Neural progenitor cell (in vitro differentiated cells): ENCODE measurements around the gene RUVBL2. TPM values are rescaled to one million over a fixed set of nuclear protein-coding genes. Genes with fewer than 3 reads are reported as not detected.

Source experiments
- DNase-seq: peaks from one replicate; pipeline ENCODE4 v3.0.0-alpha.2; 2016; ENCODE audit warnings: low spot score
- H2AFZ ChIP-seq: fragments of 200-600 bp; sonication (generic); replicated peaks from 2 replicates; pipeline ENCODE4 v1.6.1; 2016; ENCODE audit warnings: antibody characterized with exemption
- H3F3A ChIP-seq: fragments of 200-600 bp; sonication (generic); 2 replicates; pipeline ENCODE4 v1.6.1; 2016; ENCODE audit warnings: antibody characterized with exemption, low read depth
- H3K27ac ChIP-seq: fragments of 200-600 bp; sonication (generic); 2 replicates; pipeline ENCODE4 v1.5.1; 2016; ENCODE audit warnings: mild to moderate bottlenecking
- H3K27me3 ChIP-seq: fragments of 200-600 bp; sonication (generic); 2 replicates; pipeline ENCODE4 v1.6.1; 2016; ENCODE audit warnings: mild to moderate bottlenecking, moderate library complexity
- H3K36me3 ChIP-seq: fragments of 200-600 bp; sonication (generic); 2 replicates; pipeline ENCODE4 v1.5.1; 2016
- H3K4me1 ChIP-seq: fragments of 200-600 bp; sonication (generic); 2 replicates; pipeline ENCODE4 v1.6.1; 2016; ENCODE audit warnings: mixed run types
- H3K4me2 ChIP-seq: fragments of 200-600 bp; sonication (generic); 2 replicates; pipeline ENCODE4 v1.6.1; 2016
- H3K4me3 ChIP-seq: fragments of 200-600 bp; sonication (generic); 2 replicates; pipeline ENCODE4 v1.5.1; 2016
- H3K79me2 ChIP-seq: fragments of 200-600 bp; sonication (generic); 2 replicates; pipeline ENCODE4 v1.6.1; 2016; ENCODE audit warnings: low read depth
- H3K9ac ChIP-seq: fragments of 200-600 bp; sonication (generic); 2 replicates; pipeline ENCODE4 v1.6.1; 2016
- H3K9me3 ChIP-seq: fragments of 200-600 bp; sonication (generic); 2 replicates; pipeline ENCODE4 v1.5.1; 2016; ENCODE audit warnings: low read depth
- H4K20me1 ChIP-seq: fragments of 200-600 bp; sonication (generic); 2 replicates; pipeline ENCODE4 v1.6.1; 2016; ENCODE audit warnings: low read depth
- H3K27ac Mint-ChIP-seq: 3 replicates; pipeline ENCODE4 v1.8.0; 2021; ENCODE audit warnings: mixed read lengths
- H3K27me3 Mint-ChIP-seq: 2 replicates; pipeline ENCODE4 v1.8.0; 2022; ENCODE audit warnings: low read depth, mild to moderate bottlenecking, inconsistent platforms, moderate library complexity, mixed read lengths; ENCODE audit not compliant: insufficient read depth
- H3K36me3 Mint-ChIP-seq: 3 replicates; pipeline ENCODE4 v1.8.0; 2021; ENCODE audit warnings: mixed read lengths
- H3K4me1 Mint-ChIP-seq: 3 replicates; pipeline ENCODE4 v1.8.0; 2021; ENCODE audit warnings: mixed read lengths
- H3K4me3 Mint-ChIP-seq: 3 replicates; pipeline ENCODE4 v1.8.0; 2021; ENCODE audit warnings: mild to moderate bottlenecking, moderate library complexity, mixed read lengths
- H3K9me3 Mint-ChIP-seq: 3 replicates; pipeline ENCODE4 v1.8.0; 2020; ENCODE audit warnings: mixed read lengths
- EZH2 ChIP-seq: fragments of 200-600 bp; sonication (generic); IDR thresholded peaks from 2 replicates; pipeline ENCODE4 v1.6.1; 2017; ENCODE audit warnings: antibody characterized with exemption, mild to moderate bottlenecking, moderate library complexity
- EZH2phosphoT487 ChIP-seq: fragments of 200-600 bp; sonication (generic); IDR thresholded peaks from 2 replicates; pipeline ENCODE4 v1.6.1; 2017; ENCODE audit warnings: antibody characterized with exemption
- total RNA-seq: library from RNA; depleted of rRNA; stranded (reverse); fragments of >200 nt; gene quantifications from 2 replicates; pipeline ENCODE4 v1.2.3, GENCODE V29; 2015; ENCODE audit warnings: low replicate concordance
- TF ChIP-seq, protein P1 (sequence below): fragments of 200-600 bp; sonication (generic); IDR thresholded peaks from 2 replicates; pipeline ENCODE4 v1.5.1; 2017; ENCODE audit warnings: antibody characterized with exemption, mild to moderate bottlenecking

RUVBL2 gene
- total RNA-seq, 1 donor from 2014 or later = 67.0 TPM

GRCh38 chr19:48946463-48947257, 47.0 kb upstream of the RUVBL2 start:
- H3K27me3 ChIP-seq = no peaks in the 10 kb centered on the region
- H3K36me3 ChIP-seq = no peaks in the 10 kb centered on the region
- Mint-ChIP-seq H3K36me3 (no peaks in the 10 kb centered on the region), H3K4me3 (no peak overlapping the region), H3K4me1 (peaks cover 11% of the 10 kb centered on the region), H3K9me3 (peaks cover 4% of the 10 kb centered on the region), H3K27me3 (peaks cover 9% of the 10 kb centered on the region), H3K27ac (no peak overlapping the region)
- H3K4me2 ChIP-seq = no peak overlapping the region
- H3K4me1 ChIP-seq = no peaks in the 10 kb centered on the region
- no peak for DNase-seq
- H2AFZ ChIP-seq = no peak overlapping the region
- no peaks in the 10 kb centered on the region for H3K9me3 ChIP-seq
- H3K27ac ChIP-seq = no peak overlapping the region
- no peaks in the 10 kb centered on the region for H3F3A ChIP-seq
- TF ChIP-seq, protein P1, sequence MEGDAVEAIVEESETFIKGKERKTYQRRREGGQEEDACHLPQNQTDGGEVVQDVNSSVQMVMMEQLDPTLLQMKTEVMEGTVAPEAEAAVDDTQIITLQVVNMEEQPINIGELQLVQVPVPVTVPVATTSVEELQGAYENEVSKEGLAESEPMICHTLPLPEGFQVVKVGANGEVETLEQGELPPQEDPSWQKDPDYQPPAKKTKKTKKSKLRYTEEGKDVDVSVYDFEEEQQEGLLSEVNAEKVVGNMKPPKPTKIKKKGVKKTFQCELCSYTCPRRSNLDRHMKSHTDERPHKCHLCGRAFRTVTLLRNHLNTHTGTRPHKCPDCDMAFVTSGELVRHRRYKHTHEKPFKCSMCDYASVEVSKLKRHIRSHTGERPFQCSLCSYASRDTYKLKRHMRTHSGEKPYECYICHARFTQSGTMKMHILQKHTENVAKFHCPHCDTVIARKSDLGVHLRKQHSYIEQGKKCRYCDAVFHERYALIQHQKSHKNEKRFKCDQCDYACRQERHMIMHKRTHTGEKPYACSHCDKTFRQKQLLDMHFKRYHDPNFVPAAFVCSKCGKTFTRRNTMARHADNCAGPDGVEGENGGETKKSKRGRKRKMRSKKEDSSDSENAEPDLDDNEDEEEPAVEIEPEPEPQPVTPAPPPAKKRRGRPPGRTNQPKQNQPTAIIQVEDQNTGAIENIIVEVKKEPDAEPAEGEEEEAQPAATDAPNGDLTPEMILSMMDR = no peak
- TF ChIP-seq EZH2phosphoT487 = no peak
- no peak for TF ChIP-seq EZH2
- H3K4me3 ChIP-seq = no peak overlapping the region
- H3K79me2 ChIP-seq = no peaks in the 10 kb centered on the region
- no peak overlapping the region for H3K9ac ChIP-seq
- H4K20me1 ChIP-seq = no peaks in the 10 kb centered on the region

GRCh38 chr19:48947258-48947542, 46.5 kb upstream of the RUVBL2 start:
- H3K9ac ChIP-seq = no peak overlapping the region
- no peak overlapping the region for H3K4me3 ChIP-seq
- no peak for DNase-seq
- no peak overlapping the region for H3K27ac ChIP-seq
- H3K36me3 ChIP-seq = no peaks in the 10 kb centered on the region
- no peaks in the 10 kb centered on the region for H3K9me3 ChIP-seq
- H3F3A ChIP-seq = no peaks in the 10 kb centered on the region
- H4K20me1 ChIP-seq = no peaks in the 10 kb centered on the region
- no peaks in the 10 kb centered on the region for H3K27me3 ChIP-seq
- no peaks in the 10 kb centered on the region for H3K36me3 Mint-ChIP-seq
- no peaks in the 10 kb centered on the region for H3K4me1 ChIP-seq
- no peak overlapping the region for H2AFZ ChIP-seq
- H3K4me1 Mint-ChIP-seq = peaks cover 11% of the 10 kb centered on the region
- H3K4me3 Mint-ChIP-seq = no peak overlapping the region
- H3K27me3 Mint-ChIP-seq = peaks cover 9% of the 10 kb centered on the region
- TF ChIP-seq EZH2phosphoT487 (no peak), EZH2 (no peak)
- TF ChIP-seq, protein P1 = no peak
- no peak overlapping the region for H3K27ac Mint-ChIP-seq
- H3K79me2 ChIP-seq = no peaks in the 10 kb centered on the region
- peaks cover 4% of the 10 kb centered on the region for H3K9me3 Mint-ChIP-seq
- H3K4me2 ChIP-seq = no peak overlapping the region

DNA sequence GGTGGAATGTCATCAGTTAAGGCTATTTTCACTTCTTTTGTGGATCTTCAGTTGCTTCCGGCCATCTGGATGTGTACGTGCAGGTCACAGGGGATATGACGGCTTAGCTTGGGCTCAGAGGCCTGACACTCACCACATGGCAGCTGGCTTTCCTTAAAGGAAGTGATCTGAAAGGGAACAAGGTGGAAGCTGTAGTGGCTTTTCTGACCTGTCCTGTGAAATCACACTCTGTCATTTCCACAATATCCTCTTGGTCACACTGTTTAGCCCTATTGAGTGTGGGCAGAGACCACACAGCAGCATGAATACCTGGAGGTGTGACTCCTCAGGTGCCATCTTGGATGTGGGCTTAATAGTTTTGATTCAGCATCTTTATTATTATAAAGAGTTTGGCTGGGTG, 43.5 kb upstream of the RUVBL2 start:
- H3K4me3 Mint-ChIP-seq = no peak overlapping the region
- Histone ChIP-seq H3K4me3 (no peak overlapping the region), H3K4me2 (no peak overlapping the region), H2AFZ (no peak overlapping the region), H3K4me1 (no peaks in the 10 kb centered on the region), H4K20me1 (no peaks in the 10 kb centered on the region), H3K36me3 (no peaks in the 10 kb centered on the region), H3K79me2 (peaks cover 3% of the 10 kb centered on the region), H3K27me3 (no peaks in the 10 kb centered on the region), H3F3A (peaks cover 6% of the 10 kb centered on the region), H3K9me3 (no peaks in the 10 kb centered on the region), H3K27ac (no peak overlapping the region), H3K9ac (no peak overlapping the region)
- peaks cover 7% of the 10 kb centered on the region for H3K27me3 Mint-ChIP-seq
- H3K9me3 Mint-ChIP-seq = peaks cover 4% of the 10 kb centered on the region
- H3K4me1 Mint-ChIP-seq = peaks cover 3% of the 10 kb centered on the region
- H3K27ac Mint-ChIP-seq = no peak overlapping the region
- no peaks in the 10 kb centered on the region for H3K36me3 Mint-ChIP-seq
- TF ChIP-seq EZH2phosphoT487 = no peak
- TF ChIP-seq, protein P1 = no peak
- TF ChIP-seq EZH2 = no peak
- no peak for DNase-seq
